Cardiac muscle cell (in vitro differentiated cells and primary cell): Measurements from ENCODE around the gene NHLRC4. TPM values are rescaled to one million over a fixed set of nuclear protein-coding genes. Genes with fewer than 3 reads are reported as not detected.

Source experiments
- DNase-seq, 2 donors: peaks; one replicate each; pipeline versions ENCODE4 v3.0.0 to v3.0.0-alpha.2; 2010 to 2017; ENCODE audit warnings: low read depth in 1 of 2, low spot score in 1 of 2
- H3K27ac ChIP-seq: fragments of 200-600 bp; sonication (generic); 2 replicates; pipeline ENCODE4 v1.5.1; 2016
- H3K27me3 ChIP-seq: fragments of 200-600 bp; sonication (generic); 2 replicates; pipeline ENCODE4 v1.6.0; 2016; ENCODE audit warnings: control low read depth
- H3K36me3 ChIP-seq: fragments of 200-600 bp; sonication (generic); 2 replicates; pipeline ENCODE4 v1.5.1; 2016; ENCODE audit warnings: control low read depth
- H3K4me1 ChIP-seq: fragments of 200-600 bp; sonication (generic); 2 replicates; pipeline ENCODE4 v1.8.1; 2017; ENCODE audit warnings: low read depth, mild to moderate bottlenecking, mixed run types
- H3K4me3 ChIP-seq: fragments of 200-600 bp; sonication (generic); 2 replicates; pipeline ENCODE4 v1.5.1; 2016; ENCODE audit warnings: mild to moderate bottlenecking
- H3K9me3 ChIP-seq: fragments of 200-600 bp; sonication (generic); 2 replicates; pipeline ENCODE4 v1.5.1; 2017; ENCODE audit warnings: low read depth, mild to moderate bottlenecking, control low read depth
- polyA plus RNA-seq: library from polyadenylated mRNA; unstranded; fragments of >200 nt; fragmentation: Nextera tagmentation; extraction: Ambion mirVana; gene quantifications from 2 replicates; pipeline ENCODE4 v1.2.1, GENCODE V29; 2016
- total RNA-seq: library from RNA; depleted of rRNA; stranded (reverse); fragments of >200 nt; gene quantifications from 2 replicates; pipeline ENCODE4 v1.2.3, GENCODE V29; 2016
- TF ChIP-seq, protein P1 (sequence below): IDR thresholded peaks from 2 replicates; pipeline ENCODE4 v1.5.1; 2012; ENCODE audit warnings: low read depth, mild to moderate bottlenecking, low read length

NHLRC4 gene
- total and polyA plus RNA-seq, 2 experiments from 2014 or later = 2.6 to 3.6 TPM

DNA sequence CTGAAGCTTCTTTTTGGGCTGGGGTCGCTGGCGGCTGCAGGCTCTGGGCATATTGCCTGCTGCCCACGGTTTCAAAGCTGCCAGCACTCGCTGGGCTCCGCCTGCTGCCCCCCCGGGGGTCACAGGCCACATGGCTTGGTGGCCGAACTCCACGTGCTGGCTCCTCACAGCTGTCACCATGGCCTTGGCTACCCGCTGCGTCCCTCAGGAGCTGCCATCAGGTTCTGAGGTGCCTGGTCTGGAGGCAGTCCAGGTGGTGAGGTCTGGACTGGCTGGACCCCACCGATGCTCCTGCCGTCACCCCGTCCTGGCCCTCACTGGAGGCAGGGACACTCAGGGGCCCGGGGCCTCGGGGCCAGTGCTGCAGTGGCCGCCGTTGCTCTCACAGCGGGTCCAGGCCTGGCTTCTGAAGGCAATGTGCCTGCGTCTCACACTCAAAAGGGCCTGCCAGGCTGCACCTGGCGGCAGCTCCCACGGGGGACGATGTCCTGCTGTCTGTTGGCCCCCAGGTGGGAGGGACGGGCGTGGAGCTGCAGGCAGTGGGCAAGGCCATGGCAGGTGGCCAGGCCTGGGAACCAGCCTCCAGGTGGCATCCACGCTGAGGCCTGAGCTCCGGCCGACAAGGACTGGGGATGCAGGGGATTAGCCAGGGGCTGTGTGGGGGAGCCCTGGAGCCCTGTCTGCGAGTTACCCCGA is 26.0 kb upstream of the NHLRC4 start:
- DNase-seq = no peak
- H3K4me1 ChIP-seq = no peaks in the 10 kb centered on the region
- no peaks in the 10 kb centered on the region for H3K36me3 ChIP-seq
- no peaks in the 10 kb centered on the region for H3K27me3 ChIP-seq
- TF ChIP-seq, protein P1, sequence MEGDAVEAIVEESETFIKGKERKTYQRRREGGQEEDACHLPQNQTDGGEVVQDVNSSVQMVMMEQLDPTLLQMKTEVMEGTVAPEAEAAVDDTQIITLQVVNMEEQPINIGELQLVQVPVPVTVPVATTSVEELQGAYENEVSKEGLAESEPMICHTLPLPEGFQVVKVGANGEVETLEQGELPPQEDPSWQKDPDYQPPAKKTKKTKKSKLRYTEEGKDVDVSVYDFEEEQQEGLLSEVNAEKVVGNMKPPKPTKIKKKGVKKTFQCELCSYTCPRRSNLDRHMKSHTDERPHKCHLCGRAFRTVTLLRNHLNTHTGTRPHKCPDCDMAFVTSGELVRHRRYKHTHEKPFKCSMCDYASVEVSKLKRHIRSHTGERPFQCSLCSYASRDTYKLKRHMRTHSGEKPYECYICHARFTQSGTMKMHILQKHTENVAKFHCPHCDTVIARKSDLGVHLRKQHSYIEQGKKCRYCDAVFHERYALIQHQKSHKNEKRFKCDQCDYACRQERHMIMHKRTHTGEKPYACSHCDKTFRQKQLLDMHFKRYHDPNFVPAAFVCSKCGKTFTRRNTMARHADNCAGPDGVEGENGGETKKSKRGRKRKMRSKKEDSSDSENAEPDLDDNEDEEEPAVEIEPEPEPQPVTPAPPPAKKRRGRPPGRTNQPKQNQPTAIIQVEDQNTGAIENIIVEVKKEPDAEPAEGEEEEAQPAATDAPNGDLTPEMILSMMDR = no peak
- no peak overlapping the region for H3K4me3 ChIP-seq
- H3K27ac ChIP-seq = no peak overlapping the region
- no peaks in the 10 kb centered on the region for H3K9me3 ChIP-seq

- TF ChIP-seq, protein P1 = no peak
- H3K36me3 ChIP-seq = peaks cover 2% of the 10 kb centered on the region
- H3K4me3 ChIP-seq = no peak overlapping the region
- H3K9me3 ChIP-seq = no peaks in the 10 kb centered on the region
- DNase-seq = no peak
- H3K27ac ChIP-seq = no peak overlapping the region
- H3K27me3 ChIP-seq = no peaks in the 10 kb centered on the region
- no peaks in the 10 kb centered on the region for H3K4me1 ChIP-seq
Measured at GRCh38 chr16:543301-544164, 23.3 kb upstream of the NHLRC4 start.

GRCh38 chr16:544517-544916 is 22.3 kb upstream of the NHLRC4 start:
- H3K36me3 ChIP-seq = peaks cover 6% of the 10 kb centered on the region
- no peaks in the 10 kb centered on the region for H3K27me3 ChIP-seq
- no peak overlapping the region for H3K4me3 ChIP-seq
- TF ChIP-seq, protein P1 = no peak
- no peaks in the 10 kb centered on the region for H3K4me1 ChIP-seq
- no peaks in the 10 kb centered on the region for H3K9me3 ChIP-seq
- H3K27ac ChIP-seq = no peak overlapping the region
- no peak for DNase-seq

DNA sequence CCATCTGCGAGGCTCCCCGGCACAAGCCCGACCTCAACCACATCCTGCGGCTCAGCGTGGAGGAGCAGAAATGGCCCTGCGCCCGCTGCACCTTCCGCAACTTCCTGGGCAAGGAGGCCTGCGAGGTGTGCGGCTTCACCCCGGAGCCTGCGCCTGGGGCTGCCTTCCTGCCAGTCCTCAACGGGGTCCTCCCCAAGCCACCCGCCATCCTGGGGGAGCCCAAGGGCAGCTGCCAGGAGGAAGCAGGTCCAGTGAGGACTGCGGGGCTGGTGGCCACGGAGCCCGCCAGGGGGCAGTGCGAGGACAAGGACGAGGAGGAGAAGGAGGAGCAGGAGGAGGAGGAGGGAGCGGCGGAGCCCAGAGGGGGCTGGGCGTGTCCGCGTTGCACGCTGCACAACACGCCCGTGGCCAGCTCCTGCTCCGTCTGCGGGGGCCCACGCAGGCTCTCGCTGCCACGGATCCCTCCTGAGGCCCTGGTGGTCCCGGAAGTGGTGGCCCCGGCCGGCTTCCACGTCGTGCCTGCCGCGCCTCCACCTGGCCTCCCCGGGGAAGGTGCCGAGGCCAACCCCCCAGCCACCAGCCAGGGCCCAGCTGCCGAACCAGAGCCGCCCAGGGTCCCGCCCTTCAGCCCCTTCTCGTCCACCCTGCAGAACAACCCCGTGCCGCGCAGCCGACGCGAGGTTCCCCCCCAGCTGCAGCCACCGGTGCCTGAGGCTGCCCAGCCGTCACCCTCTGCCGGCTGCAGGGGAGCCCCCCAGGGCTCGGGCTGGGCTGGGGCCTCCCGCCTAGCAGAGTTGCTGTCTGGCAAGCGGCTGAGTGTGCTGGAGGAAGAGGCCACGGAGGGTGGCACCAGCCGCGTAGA is 19.7 kb upstream of the NHLRC4 start:
- Histone ChIP-seq H3K27ac (no peak overlapping the region), H3K4me1 (no peaks in the 10 kb centered on the region), H3K9me3 (no peaks in the 10 kb centered on the region), H3K4me3 (no peak overlapping the region), H3K36me3 (peaks cover 10% of the 10 kb centered on the region), H3K27me3 (no peaks in the 10 kb centered on the region)
- peak; percentile 42 to 68 for DNase-seq
- TF ChIP-seq, protein P1 = peak; percentile 39

DNA sequence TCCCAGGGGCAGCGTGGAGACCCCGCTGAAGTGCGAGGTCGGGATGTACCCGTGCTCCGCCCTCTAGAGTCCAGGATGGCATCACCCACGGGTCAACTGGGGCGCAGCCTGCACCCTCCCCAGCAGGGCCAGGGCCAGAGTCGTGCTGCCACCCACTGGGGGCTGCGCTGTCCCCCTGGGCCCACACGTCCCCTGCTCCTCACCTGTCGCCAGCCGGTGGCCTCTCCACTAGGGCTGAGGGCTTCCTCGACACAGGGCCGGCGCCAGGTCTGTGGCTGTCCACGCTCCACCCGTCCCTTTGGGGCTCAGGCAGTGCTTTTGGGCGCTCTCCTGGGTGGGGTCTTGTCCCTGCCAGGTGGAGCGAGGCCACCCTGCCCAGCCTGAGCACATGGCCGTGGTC is 18.2 kb upstream of the NHLRC4 start:
- no peak for DNase-seq
- H3K4me3 ChIP-seq = no peak overlapping the region
- H3K4me1 ChIP-seq = no peaks in the 10 kb centered on the region
- TF ChIP-seq, protein P1 = no peak
- peaks cover 10% of the 10 kb centered on the region for H3K36me3 ChIP-seq
- no peak overlapping the region for H3K27ac ChIP-seq
- H3K9me3 ChIP-seq = no peaks in the 10 kb centered on the region
- no peaks in the 10 kb centered on the region for H3K27me3 ChIP-seq
